Coronary artery (tissue), 2 donors: Measurements from ENCODE around the gene RPL10.

Experiments used
- DNase-seq: peaks from one replicate; pipeline ENCODE4 v3.0.0-alpha.2; 2017; ENCODE audit warnings: low spot score
- H3K27ac ChIP-seq, 2 donors: fragments of 200-600 bp; sonication (generic); one replicate each; pipeline ENCODE4 v1.5.1; 2016 to 2019
- H3K4me3 ChIP-seq: fragments of 200-600 bp; sonication (generic); 2 replicates; pipeline ENCODE4 v1.5.1; 2016; ENCODE audit warnings: mild to moderate bottlenecking, moderate library complexity
- TF ChIP-seq, protein P1 (sequence below): fragments of 200-600 bp; sonication (generic); IDR thresholded peaks from one replicate; pipeline ENCODE4 v1.5.1; 2019; ENCODE audit warnings: antibody characterized with exemption

Gene RPL10

DNA sequence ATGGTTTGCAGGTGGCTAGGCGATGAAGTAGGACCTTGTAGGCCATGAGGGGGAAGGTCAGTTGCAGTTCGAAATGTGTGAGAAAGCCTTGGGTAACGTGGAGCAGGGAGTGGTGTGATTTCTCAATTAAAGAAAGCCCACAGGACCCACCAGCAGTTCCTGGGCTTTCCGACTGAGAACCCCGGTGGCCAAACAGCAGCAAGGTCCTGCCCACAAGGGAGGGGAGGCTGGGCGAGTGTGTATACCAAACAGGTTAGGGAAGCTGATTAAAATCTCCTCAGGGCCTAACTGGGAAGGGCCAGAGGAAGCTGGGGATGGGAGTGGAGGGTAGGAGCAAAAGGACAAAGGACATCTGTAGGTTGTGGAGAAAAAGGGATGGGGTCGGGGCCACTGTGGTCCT, 32.7 kb downstream of the RPL10 start:
- no peak overlapping the region for H3K4me3 ChIP-seq
- TF ChIP-seq, protein P1, sequence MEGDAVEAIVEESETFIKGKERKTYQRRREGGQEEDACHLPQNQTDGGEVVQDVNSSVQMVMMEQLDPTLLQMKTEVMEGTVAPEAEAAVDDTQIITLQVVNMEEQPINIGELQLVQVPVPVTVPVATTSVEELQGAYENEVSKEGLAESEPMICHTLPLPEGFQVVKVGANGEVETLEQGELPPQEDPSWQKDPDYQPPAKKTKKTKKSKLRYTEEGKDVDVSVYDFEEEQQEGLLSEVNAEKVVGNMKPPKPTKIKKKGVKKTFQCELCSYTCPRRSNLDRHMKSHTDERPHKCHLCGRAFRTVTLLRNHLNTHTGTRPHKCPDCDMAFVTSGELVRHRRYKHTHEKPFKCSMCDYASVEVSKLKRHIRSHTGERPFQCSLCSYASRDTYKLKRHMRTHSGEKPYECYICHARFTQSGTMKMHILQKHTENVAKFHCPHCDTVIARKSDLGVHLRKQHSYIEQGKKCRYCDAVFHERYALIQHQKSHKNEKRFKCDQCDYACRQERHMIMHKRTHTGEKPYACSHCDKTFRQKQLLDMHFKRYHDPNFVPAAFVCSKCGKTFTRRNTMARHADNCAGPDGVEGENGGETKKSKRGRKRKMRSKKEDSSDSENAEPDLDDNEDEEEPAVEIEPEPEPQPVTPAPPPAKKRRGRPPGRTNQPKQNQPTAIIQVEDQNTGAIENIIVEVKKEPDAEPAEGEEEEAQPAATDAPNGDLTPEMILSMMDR, result no peak
- peak overlapping the region in 1 of 2 donors; percentile 60 for H3K27ac ChIP-seq
- no peak for DNase-seq

DNA sequence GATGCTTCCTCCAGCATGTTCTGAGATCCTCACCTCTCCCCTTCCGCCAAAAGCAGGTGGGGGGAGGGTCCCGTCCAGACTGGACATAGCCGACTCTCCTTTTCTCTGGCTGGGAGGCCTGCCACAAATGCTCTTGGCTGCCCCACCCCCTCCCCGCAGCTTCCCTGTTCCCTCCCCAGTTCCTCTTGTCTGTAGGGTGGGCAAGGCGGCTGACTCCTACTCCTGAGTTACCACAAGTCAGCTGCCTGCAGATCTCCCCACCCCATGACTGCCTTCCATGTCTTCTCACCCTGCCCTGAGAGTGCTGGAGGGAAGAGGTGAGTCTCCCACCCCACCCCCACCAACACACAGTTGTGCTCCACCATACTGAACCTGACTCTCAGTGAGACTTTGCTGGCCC, 33.2 kb downstream of the RPL10 start:
- DNase-seq, result no peak
- Histone ChIP-seq H3K4me3 (no peak overlapping the region), H3K27ac (peak overlapping the region in 1 of 2 donors; percentile 60)
- TF ChIP-seq, protein P1, result no peak

DNA sequence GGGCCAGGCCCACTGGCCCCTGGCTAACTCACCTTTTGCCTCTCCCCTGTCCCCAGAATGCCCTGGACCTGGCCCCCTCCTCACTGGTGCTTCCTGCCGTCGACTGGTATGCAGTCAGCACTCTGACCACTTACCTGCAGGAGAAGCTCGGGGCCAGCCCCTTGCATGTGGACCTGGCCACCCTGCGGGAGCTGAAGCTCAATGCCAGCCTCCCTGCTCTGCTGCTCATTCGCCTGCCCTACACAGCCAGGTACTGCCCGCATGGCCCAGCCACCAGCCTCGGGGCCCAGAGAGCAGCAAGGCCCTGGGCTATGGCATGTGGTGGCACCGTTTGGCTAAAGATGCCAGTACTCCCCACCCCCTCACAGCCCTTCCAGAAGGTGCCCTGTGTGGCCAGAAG, 34.0 kb downstream of the RPL10 start:
- DNase-seq, result no peak
- TF ChIP-seq, protein P1, result no peak
- Histone ChIP-seq H3K27ac (no peak overlapping the region), H3K4me3 (no peak overlapping the region)

DNA sequence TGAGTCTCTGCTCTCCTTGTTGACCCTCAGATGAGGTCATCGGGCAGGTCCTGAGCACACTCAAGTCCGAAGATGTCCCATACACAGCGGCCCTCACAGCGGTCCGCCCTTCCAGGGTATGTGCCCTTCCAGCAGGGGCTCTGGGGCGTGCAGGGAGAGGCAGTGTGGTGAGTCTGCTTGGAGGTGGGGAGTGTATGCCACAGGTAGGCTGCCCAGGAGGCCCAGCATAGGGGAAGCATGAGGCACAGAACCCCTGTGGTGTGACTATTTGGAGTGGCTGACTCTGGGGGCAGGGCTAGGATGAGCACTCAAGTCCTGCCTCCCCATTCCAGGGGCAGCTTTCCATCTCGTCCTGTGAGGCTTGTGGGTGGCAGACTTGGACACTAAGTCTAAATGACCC, 35.4 kb downstream of the RPL10 start:
- TF ChIP-seq, protein P1, result no peak
- Histone ChIP-seq H3K27ac (no peak overlapping the region), H3K4me3 (no peak overlapping the region)
- DNase-seq, result no peak

DNA sequence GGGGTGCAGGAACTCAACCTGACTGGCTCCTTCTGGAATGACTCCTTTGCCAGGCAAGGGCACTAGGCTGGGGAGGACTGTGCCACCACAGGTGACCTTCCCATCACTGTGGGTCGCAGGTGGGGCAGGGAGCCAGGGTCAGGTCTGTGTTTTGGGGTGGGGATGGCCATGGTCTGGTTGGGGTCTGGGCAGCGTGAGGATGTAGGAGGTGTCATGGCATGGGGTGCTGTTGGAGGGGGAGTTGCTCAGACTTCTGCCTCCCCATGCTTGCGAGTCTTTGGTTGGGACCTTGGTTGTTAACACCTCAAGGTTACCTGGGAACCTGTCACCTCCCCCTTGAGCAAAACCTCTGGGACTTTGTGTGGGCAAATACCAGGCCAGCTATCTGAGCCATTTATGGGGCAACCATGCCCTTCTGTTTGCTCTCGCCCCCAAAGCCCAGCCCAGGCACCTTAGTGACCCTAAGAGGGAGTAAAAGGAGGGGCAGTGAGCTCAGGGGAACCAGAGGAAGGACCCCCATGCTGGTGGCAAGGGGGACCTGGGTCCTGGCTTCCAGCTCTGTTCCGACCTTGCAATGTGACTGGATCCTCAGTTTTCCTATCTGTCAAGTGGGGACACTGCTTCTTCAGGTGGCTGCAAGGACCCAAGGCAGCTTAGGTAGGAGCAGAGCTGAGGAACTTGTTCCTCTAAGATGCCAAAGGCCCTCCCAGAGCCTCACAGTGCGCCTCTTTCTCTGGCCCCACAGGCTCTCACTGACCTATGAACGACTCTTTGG, 36.4 kb downstream of the RPL10 start:
- no peak overlapping the region for H3K4me3 ChIP-seq
- no peak overlapping the region for H3K27ac ChIP-seq
- TF ChIP-seq, protein P1, result no peak
- DNase-seq, result no peak

DNA sequence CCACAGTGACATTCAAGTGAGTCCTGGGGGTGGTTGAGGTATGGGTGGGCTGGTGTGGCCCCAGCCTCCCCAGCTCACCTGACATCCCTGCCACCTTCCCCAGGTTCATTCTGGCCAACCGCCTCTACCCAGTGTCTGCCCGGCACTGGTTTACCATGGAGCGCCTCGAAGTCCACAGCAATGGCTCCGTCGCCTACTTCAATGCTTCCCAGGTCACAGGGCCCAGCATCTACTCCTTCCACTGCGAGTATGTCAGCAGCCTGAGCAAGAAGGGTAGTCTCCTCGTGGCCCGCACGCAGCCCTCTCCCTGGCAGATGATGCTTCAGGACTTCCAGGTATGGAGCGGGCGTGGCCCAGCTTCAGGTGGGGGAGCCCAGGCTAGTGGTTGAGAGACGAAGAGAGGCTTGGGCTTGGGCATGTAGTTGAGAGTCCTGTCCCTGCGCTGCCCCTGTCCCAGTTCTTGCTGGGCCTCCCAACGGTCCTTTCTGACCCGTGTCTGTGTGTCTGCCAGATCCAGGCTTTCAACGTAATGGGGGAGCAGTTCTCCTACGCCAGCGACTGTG, 37.1 kb downstream of the RPL10 start:
- DNase-seq, result no peak
- no peak overlapping the region for H3K4me3 ChIP-seq
- TF ChIP-seq, protein P1, result no peak
- H3K27ac ChIP-seq, result no peak overlapping the region
